A549 (cell line): ENCODE results near the gene CEND1. TPM values are rescaled to one million over a fixed set of nuclear protein-coding genes. Genes with fewer than 3 reads are reported as not detected.

Experiments
- ATAC-seq, 2 experiments: fragments of 200-7000 bp in 1 of 2; fragments of >200 bp in 1 of 2; cut with Nextera tagmentation in 1 of 2; cut with Tn5 transposase in 1 of 2; 3 replicates each; pipeline versions ENCODE4 v1.8.0 to v1.9.1; 2018 to 2020; ENCODE audit warnings: mild to moderate bottlenecking in 1 of 2, moderate library complexity in 1 of 2
- CTCF ChIA-PET: fragments of 300-600 bp; sonication (Branson Sonifier 250); formaldehyde crosslinking; extraction: SDS; loops from one replicate; lab custom pipeline; 2021; ENCODE audit warnings: antibody characterized with exemption, inconsistent platforms; lab: Yijun Ruan, JAX
- POLR2A ChIA-PET: fragments of 350-600 bp; formaldehyde crosslinking; extraction: SDS; loops from one replicate; lab custom pipeline; 2021; ENCODE audit warnings: antibody characterized with exemption, inconsistent platforms; lab: Yijun Ruan, JAX
- DNase-seq, 2 experiments: peaks; one replicate each; pipeline versions ENCODE4 v3.0.0 to v3.0.0-alpha.2; 2011 to 2016; ENCODE audit warnings: low read depth in 1 of 2, low spot score in 1 of 2
- FAIRE-seq: peaks from 2 replicates; lab custom pipeline; 2011; peaks lifted over from hg19 to GRCh38; lab: Jason Lieb, UNC
- H3K27ac ChIP-seq, 2 experiments: fragments of >200 bp; sonication (Bioruptor Twin); formaldehyde crosslinking; 3 replicates each; pipeline ENCODE4 v1.5.1; 2016 to 2017
- H3K4me1 ChIP-seq: fragments of >200 bp; sonication (Bioruptor Twin); formaldehyde crosslinking; 3 replicates; pipeline ENCODE4 v1.6.1; 2016
- H3K4me2 ChIP-seq: fragments of >200 bp; sonication (Bioruptor Twin); formaldehyde crosslinking; 3 replicates; pipeline ENCODE4 v1.6.1; 2016
- H3K4me3 ChIP-seq: fragments of >200 bp; sonication (Bioruptor Twin); formaldehyde crosslinking; 3 replicates; pipeline ENCODE4 v1.5.1; 2016
- H3K9me3 ChIP-seq: fragments of >200 bp; sonication (Bioruptor Twin); formaldehyde crosslinking; 3 replicates; pipeline ENCODE4 v1.6.1; 2016
- CEBPB ChIP-seq, 2 experiments: fragments of >200 bp in 1 of 2; sonication (Bioruptor Twin) in 1 of 2; formaldehyde crosslinking in 1 of 2; IDR thresholded peaks; 2 replicates each; pipeline ENCODE4 v1.6.1; 2012 to 2016
- CHD4 ChIP-seq: fragments of 200-600 bp; sonication (generic); IDR thresholded peaks from 2 replicates; pipeline ENCODE4 v1.6.1; 2016; ENCODE audit warnings: antibody characterized with exemption, mild to moderate bottlenecking, borderline replicate concordance
- FOXS1 ChIP-seq: fragments of 250-450 bp; sonication (Bioruptor Pico); IDR thresholded peaks from 2 replicates; pipeline ENCODE4 v1.5.0; 2020; ENCODE audit warnings: mild to moderate bottlenecking, moderate library complexity
- HOXA7 ChIP-seq: fragments of 250-450 bp; sonication (Bioruptor Pico); IDR thresholded peaks from 2 replicates; pipeline ENCODE4 v1.5.0; 2020; ENCODE audit warnings: mild to moderate bottlenecking, moderate library complexity
- JUN ChIP-seq, 2 experiments: fragments of >200 bp; sonication (Bioruptor Twin); formaldehyde crosslinking; IDR thresholded peaks; 2 replicates in 1 of 2; 3 replicates in 1 of 2; pipeline ENCODE4 v1.6.1; 2016 to 2017
- KDM5A ChIP-seq: fragments of 200-600 bp; sonication (generic); IDR thresholded peaks from 2 replicates; pipeline ENCODE4 v1.6.1; 2016; ENCODE audit warnings: antibody characterized with exemption, mild to moderate bottlenecking
- MYC ChIP-seq: IDR thresholded peaks from 2 replicates; pipeline ENCODE4 v1.6.1; 2012; ENCODE audit warnings: mild to moderate bottlenecking, inconsistent platforms, low read length, improper control_type of control experiment, borderline replicate concordance
- PHF8 ChIP-seq: fragments of 200-600 bp; sonication (generic); IDR thresholded peaks from 2 replicates; pipeline ENCODE4 v1.6.1; 2016; ENCODE audit warnings: low read depth, mild to moderate bottlenecking, antibody characterized with exemption, moderate library complexity, borderline replicate concordance
- POLR2A ChIP-seq: IDR thresholded peaks from 2 replicates; pipeline ENCODE4 v1.6.1; 2012; ENCODE audit warnings: mild to moderate bottlenecking, low read length
- RAD21 ChIP-seq, 2 experiments: fragments of >200 bp in 1 of 2; sonication (Bioruptor Twin) in 1 of 2; formaldehyde crosslinking in 1 of 2; IDR thresholded peaks in 1 of 2; conservative IDR thresholded peaks in 1 of 2; 2 replicates in 1 of 2; 3 replicates in 1 of 2; pipeline ENCODE4 v1.6.1; 2012 to 2018; ENCODE audit warnings: inconsistent platforms in 1 of 2
- RARB ChIP-seq: fragments of 250-450 bp; sonication (Bioruptor Pico); IDR thresholded peaks from 2 replicates; pipeline ENCODE4 v1.8.0; 2021; ENCODE audit warnings: mild to moderate bottlenecking, moderate library complexity
- RCOR1 ChIP-seq: fragments of 150-350 bp; IDR thresholded peaks from 2 replicates; pipeline ENCODE4 v1.6.1; 2014; ENCODE audit warnings: antibody characterized with exemption, low read length, low read depth
- RFX5 ChIP-seq: fragments of 450-650 bp; IDR thresholded peaks from 2 replicates; pipeline ENCODE4 v1.7.1; 2014; ENCODE audit warnings: antibody characterized with exemption, mild to moderate bottlenecking, moderate library complexity
- RNF2 ChIP-seq: fragments of 200-600 bp; sonication (generic); IDR thresholded peaks from 2 replicates; pipeline ENCODE4 v1.6.1; 2016; ENCODE audit warnings: low read depth, mild to moderate bottlenecking, antibody characterized with exemption, moderate library complexity, borderline replicate concordance
- SMC3 ChIP-seq: fragments of >200 bp; sonication (Bioruptor Twin); formaldehyde crosslinking; IDR thresholded peaks from 3 replicates; pipeline ENCODE4 v1.6.1; 2018; ENCODE audit warnings: inconsistent platforms
- ZC3H11A ChIP-seq: fragments of 450-650 bp; IDR thresholded peaks from 2 replicates; pipeline ENCODE4 v1.6.1; 2014; ENCODE audit warnings: antibody characterized with exemption, mild to moderate bottlenecking
- WGBS: methylation state at CpG from one replicate; pipeline ENCODE4 v1.1.6; 2017; ENCODE audit errors: missing lambda C conversion rate; 5-methylcytosine and 5-hydroxymethylcytosine counted together
- polyA plus RNA-seq, 4 experiments: library from polyadenylated mRNA; depleted of rRNA in 3 of 4; stranded (reverse); fragments of >200 nt; fragmentation: RNase III in 1 of 4; extraction: RNeasy Plus Mini Kit Qiagen cat#74134 plus additional on column Dnase treatment in 1 of 4; gene quantifications; 2 replicates in 3 of 4; 3 replicates in 1 of 4; pipeline ENCODE4 v1.2.3, GENCODE V29; 2011 to 2017
- TF ChIP-seq, protein P1 (sequence below): IDR thresholded peaks from 2 replicates; pipeline ENCODE4 v1.6.1; 2012
- TF ChIP-seq, protein P2 (sequence below): IDR thresholded peaks from 2 replicates; pipeline ENCODE4 v1.6.1; 2012; ENCODE audit warnings: low read depth, borderline replicate concordance
- TF ChIP-seq, protein P3 (sequence below): fragments of 200-600 bp; sonication (generic); IDR thresholded peaks from 2 replicates; pipeline ENCODE4 v1.6.1; 2016; ENCODE audit warnings: antibody characterized with exemption, mild to moderate bottlenecking, moderate library complexity
- TF ChIP-seq, protein P4 (sequence below): fragments of 250-450 bp; sonication (Bioruptor Pico); IDR thresholded peaks from 2 replicates; pipeline ENCODE4 v1.5.0; 2021; ENCODE audit warnings: mild to moderate bottlenecking, moderate library complexity, borderline replicate concordance
- TF ChIP-seq, protein P5 (sequence below): fragments of >200 bp; sonication (Bioruptor Twin); formaldehyde crosslinking; IDR thresholded peaks from 3 replicates; pipeline ENCODE4 v1.5.1; 2016

The CEND1 gene
- polyA plus RNA-seq, 2 of the 4 experiments (the other 2 are of a cell fraction) = 1.0 TPM; not detected in 1

DNA sequence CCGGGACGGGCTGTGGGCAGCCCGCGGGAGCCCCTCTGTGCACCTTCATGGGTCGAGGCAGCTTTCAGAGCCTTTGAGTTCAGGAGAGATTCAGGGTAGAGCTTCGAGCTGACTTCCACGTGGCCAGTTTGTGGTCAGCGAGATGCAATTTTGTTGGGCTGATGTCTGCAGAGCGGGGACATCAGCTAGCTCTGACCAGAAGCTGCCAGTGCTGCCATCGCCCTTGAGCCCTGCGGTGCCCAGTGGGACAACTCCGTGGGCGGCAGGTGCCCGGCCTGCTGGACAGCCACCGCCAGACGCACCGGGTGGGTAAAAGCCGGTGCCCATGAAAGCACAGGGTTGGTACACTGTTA lies 41.9 kb downstream of the CEND1 start:
- Histone ChIP-seq H3K4me3 (peak overlapping the region; percentile 99), H3K27ac (peak overlapping the region; percentile 87 to 97)
- POLR2A ChIA-PET = interaction anchor here (0.6 to 1.7 kb wide), 3 partner anchors 13 to 172 kb away, joined by 3 to 9 read pairs (median 4); no protein-coding TSS in a partner anchor
- no peak for TF ChIP-seq RAD21 (conservative IDR thresholded peaks at IDR 0.05 in 1 of 2, IDR thresholded peaks at IDR 0.05 in 1 of 2)
- no peak for TF ChIP-seq FOXS1 (CRISPR knock-in tag)
- TF ChIP-seq, protein P1, sequence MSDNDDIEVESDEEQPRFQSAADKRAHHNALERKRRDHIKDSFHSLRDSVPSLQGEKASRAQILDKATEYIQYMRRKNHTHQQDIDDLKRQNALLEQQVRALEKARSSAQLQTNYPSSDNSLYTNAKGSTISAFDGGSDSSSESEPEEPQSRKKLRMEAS = peak; percentile 82
- TF ChIP-seq, protein P2, sequence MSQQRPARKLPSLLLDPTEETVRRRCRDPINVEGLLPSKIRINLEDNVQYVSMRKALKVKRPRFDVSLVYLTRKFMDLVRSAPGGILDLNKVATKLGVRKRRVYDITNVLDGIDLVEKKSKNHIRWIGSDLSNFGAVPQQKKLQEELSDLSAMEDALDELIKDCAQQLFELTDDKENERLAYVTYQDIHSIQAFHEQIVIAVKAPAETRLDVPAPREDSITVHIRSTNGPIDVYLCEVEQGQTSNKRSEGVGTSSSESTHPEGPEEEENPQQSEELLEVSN = peak; percentile 74; the same call in 1 of the 2 replicates
- TF ChIP-seq RFX5 = no peak
- no peak for TF ChIP-seq RARB
- TF ChIP-seq, protein P3, sequence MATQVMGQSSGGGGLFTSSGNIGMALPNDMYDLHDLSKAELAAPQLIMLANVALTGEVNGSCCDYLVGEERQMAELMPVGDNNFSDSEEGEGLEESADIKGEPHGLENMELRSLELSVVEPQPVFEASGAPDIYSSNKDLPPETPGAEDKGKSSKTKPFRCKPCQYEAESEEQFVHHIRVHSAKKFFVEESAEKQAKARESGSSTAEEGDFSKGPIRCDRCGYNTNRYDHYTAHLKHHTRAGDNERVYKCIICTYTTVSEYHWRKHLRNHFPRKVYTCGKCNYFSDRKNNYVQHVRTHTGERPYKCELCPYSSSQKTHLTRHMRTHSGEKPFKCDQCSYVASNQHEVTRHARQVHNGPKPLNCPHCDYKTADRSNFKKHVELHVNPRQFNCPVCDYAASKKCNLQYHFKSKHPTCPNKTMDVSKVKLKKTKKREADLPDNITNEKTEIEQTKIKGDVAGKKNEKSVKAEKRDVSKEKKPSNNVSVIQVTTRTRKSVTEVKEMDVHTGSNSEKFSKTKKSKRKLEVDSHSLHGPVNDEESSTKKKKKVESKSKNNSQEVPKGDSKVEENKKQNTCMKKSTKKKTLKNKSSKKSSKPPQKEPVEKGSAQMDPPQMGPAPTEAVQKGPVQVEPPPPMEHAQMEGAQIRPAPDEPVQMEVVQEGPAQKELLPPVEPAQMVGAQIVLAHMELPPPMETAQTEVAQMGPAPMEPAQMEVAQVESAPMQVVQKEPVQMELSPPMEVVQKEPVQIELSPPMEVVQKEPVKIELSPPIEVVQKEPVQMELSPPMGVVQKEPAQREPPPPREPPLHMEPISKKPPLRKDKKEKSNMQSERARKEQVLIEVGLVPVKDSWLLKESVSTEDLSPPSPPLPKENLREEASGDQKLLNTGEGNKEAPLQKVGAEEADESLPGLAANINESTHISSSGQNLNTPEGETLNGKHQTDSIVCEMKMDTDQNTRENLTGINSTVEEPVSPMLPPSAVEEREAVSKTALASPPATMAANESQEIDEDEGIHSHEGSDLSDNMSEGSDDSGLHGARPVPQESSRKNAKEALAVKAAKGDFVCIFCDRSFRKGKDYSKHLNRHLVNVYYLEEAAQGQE = no peak
- TF ChIP-seq, all 56 proteins: peak for 2
- CTCF ChIA-PET = interaction anchor here (0.6 to 11.3 kb wide), 13 partner anchors 8 to 93 kb away, joined by 3 to 119 read pairs (median 5); no protein-coding TSS in a partner anchor
- peak; percentile 43 for ATAC-seq
- DNase-seq = no peak
- Histone ChIP-seq H3K9me3 (no peaks in the 10 kb centered on the region), H3K4me1 (peaks cover 21% of the 10 kb centered on the region), H3K4me2 (peak overlapping the region; percentile 80)
- WGBS = 0% methylated on average over 13 of the region's 18 CpGs
- no peak for FAIRE-seq

DNA sequence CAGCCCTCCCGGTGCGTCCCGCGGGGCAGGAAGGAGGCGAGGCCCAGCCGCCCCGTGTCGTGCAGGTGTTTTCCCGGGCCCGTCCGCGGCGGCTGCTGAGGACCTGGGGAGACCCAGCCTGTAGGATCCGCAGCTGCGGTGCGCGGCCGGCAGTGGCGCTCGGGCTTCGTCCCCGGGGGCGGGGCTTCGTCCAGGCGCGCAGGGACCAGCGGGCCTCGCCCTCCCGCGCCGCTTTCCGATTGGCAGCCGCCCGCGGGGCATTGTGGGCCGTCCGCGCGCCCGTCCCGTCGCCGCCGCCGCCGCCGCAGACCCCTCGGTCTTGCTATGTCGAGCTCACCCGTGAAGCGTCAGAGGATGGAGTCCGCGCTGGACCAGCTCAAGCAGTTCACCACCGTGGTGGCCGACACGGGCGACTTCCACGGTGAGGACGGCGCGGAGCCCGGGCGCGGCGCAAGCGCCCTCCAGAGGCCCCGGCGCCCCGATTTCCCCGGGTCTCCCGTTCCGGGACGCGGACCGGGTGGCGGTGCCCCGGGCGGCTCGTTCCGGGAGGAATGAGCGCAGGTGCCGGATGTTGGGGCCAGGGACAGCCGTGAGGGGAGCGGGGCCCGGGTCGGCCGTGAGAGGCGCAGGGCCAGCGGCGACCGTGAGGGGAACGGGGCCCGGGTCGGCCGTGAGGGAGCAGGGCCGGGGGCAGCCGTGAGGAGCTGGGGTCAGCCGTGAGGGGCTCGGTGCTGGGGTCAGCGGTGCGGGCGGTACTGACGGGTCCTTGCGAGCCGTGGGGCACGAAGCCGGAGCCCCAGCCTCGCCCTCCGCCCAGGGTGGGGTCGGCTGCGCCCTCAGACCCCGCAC lies 42.5 kb downstream of the CEND1 start, which contains the start of gene TALDO1:
Gene TALDO1 (plus strand): TSS at position 307 of the 849 bp plus-strand sequence. CDS start 18 bp downstream, at position 325.
- ATAC-seq (peak; percentile 94 to 95), FAIRE-seq (no peak), DNase-seq (peak; percentile 88)
- Histone ChIP-seq H3K27ac (peak within 1 kb of the TSS; percentile 87 to 97), H3K9me3 (no peaks in the 10 kb centered on the region), H3K4me1 (peaks cover 21% of the 10 kb centered on the region), H3K4me2 (peak within 1 kb of the TSS; percentile 95), H3K4me3 (peak within 1 kb of the TSS; percentile 99)
- 1% methylated on average over 39 of the region's 112 CpGs for WGBS
- CTCF ChIA-PET = interaction anchor here (0.6 to 11.3 kb wide), 17 partner anchors 8 to 92 kb away, joined by 3 to 119 read pairs (median 3); partner anchors contain the start of gene TMEM80
- POLR2A ChIA-PET = interaction anchor here (0.6 to 1.7 kb wide), 10 partner anchors 11 to 172 kb away, joined by 3 to 9 read pairs (median 4); partner anchors contain the start of genes DEAF1, GATD1 and TMEM80
- TF ChIP-seq CHD4 = no peak
- TF ChIP-seq KDM5A = 0 out of 2 replicates have a peak, but pooled peaks have one; percentile 45
- TF ChIP-seq, protein P2 = peak; percentile 40
- TF ChIP-seq FOXS1 (CRISPR knock-in tag) = no peak
- TF ChIP-seq SMC3 = no peak
- peak in 1 of 2 experiments; percentile 84; a peak in 3 of 5 replicates for TF ChIP-seq JUN (IDR thresholded peaks at IDR 0.05)
- no peak for TF ChIP-seq HOXA7 (CRISPR knock-in tag)
- TF ChIP-seq POLR2A = peak; percentile 64
- TF ChIP-seq, protein P4, sequence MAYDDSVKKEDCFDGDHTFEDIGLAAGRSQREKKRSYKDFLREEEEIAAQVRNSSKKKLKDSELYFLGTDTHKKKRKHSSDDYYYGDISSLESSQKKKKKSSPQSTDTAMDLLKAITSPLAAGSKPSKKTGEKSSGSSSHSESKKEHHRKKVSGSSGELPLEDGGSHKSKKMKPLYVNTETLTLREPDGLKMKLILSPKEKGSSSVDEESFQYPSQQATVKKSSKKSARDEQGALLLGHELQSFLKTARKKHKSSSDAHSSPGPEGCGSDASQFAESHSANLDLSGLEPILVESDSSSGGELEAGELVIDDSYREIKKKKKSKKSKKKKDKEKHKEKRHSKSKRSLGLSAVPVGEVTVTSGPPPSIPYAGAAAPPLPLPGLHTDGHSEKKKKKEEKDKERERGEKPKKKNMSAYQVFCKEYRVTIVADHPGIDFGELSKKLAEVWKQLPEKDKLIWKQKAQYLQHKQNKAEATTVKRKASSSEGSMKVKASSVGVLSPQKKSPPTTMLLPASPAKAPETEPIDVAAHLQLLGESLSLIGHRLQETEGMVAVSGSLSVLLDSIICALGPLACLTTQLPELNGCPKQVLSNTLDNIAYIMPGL (CRISPR knock-in tag) = 0 out of 2 replicates have a peak, but pooled peaks have one; percentile 52
- TF ChIP-seq MYC = no peak
- TF ChIP-seq, protein P5, sequence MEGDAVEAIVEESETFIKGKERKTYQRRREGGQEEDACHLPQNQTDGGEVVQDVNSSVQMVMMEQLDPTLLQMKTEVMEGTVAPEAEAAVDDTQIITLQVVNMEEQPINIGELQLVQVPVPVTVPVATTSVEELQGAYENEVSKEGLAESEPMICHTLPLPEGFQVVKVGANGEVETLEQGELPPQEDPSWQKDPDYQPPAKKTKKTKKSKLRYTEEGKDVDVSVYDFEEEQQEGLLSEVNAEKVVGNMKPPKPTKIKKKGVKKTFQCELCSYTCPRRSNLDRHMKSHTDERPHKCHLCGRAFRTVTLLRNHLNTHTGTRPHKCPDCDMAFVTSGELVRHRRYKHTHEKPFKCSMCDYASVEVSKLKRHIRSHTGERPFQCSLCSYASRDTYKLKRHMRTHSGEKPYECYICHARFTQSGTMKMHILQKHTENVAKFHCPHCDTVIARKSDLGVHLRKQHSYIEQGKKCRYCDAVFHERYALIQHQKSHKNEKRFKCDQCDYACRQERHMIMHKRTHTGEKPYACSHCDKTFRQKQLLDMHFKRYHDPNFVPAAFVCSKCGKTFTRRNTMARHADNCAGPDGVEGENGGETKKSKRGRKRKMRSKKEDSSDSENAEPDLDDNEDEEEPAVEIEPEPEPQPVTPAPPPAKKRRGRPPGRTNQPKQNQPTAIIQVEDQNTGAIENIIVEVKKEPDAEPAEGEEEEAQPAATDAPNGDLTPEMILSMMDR = no peak; the same call in 2 of the 3 replicates
- 0 out of 2 replicates have a peak, but pooled peaks have one; percentile 35 for TF ChIP-seq RNF2
- no peak for TF ChIP-seq ZC3H11A
- TF ChIP-seq CEBPB (IDR thresholded peaks at IDR 0.05) = no peak
- TF ChIP-seq RCOR1 = no peak
- TF ChIP-seq, protein P1 = peak; percentile 52; the same call in 1 of the 2 replicates
- TF ChIP-seq PHF8 = peak; percentile 65; the same call in 1 of the 2 replicates
